K562 (cell line): Measurements from ENCODE around the gene CD96. TPM values are rescaled to one million over a fixed set of nuclear protein-coding genes. Genes with fewer than 3 reads are reported as not detected.

Experiments
- ATAC-seq: fragments of 200-7000 bp; cut with Tn5 transposase; 3 replicates; pipeline ENCODE4 v1.9.1; 2020; ENCODE audit warnings: moderate library complexity
- BruUV-seq: library from RNA; stranded (reverse); fragments of 400-500 nt; replicated peaks from 2 replicates; lab custom pipeline; 2021; lab: Mats Ljungman, UMichigan
- CTCF ChIA-PET: fragments of 300-600 bp; formaldehyde crosslinking; extraction: SDS; loops from one replicate; lab custom pipeline; 2021; ENCODE audit warnings: low intra/inter-chr PET ratio; lab: Yijun Ruan, JAX
- POLR2A ChIA-PET: fragments of 300-600, 350-650 bp; sonication (Branson Sonifier 250); formaldehyde crosslinking; extraction: SDS; loops from one replicate; lab custom pipeline; 2021; ENCODE audit warnings: antibody characterized with exemption, inconsistent platforms; lab: Yijun Ruan, JAX
- DNase-seq, 4 experiments: peaks; one replicate each; pipeline versions ENCODE4 v3.0.0 to v3.0.0-alpha.2; 2011 to 2018; ENCODE audit warnings: low spot score in 3 of 4, mixed read lengths in 3 of 4; ENCODE audit errors: extremely low read depth in 1 of 4
- FAIRE-seq: peaks from 2 replicates; lab custom pipeline; 2011; peaks lifted over from hg19 to GRCh38; lab: Jason Lieb, UNC
- H2AFZ ChIP-seq: 2 replicates; pipeline ENCODE4 v1.6.0; 2011; ENCODE audit warnings: low read depth, low read length, control low read depth, inconsistent platforms
- H3K27ac ChIP-seq: fragments of 200-600 bp; 3 replicates; pipeline ENCODE4 v1.8.0; 2011; ENCODE audit warnings: low read depth, mild to moderate bottlenecking, control low read depth, inconsistent platforms, low read length, moderate library complexity, mixed read lengths; ENCODE audit errors: extremely low read depth
- H3K27me3 ChIP-seq, 2 experiments: fragments of 300-600 bp in 1 of 2; 2 replicates in 1 of 2; 3 replicates in 1 of 2; pipeline versions ENCODE4 v1.6.0 to v1.8.0; 2011; ENCODE audit warnings: inconsistent platforms in 2 of 2, low read length in 2 of 2, mild to moderate bottlenecking in 1 of 2, mixed read lengths in 1 of 2, moderate library complexity in 1 of 2; ENCODE audit not compliant: control insufficient read depth in 2 of 2, insufficient read depth in 2 of 2
- H3K36me3 ChIP-seq: fragments of 300-600 bp; 3 replicates; pipeline ENCODE4 v1.8.0; 2011; ENCODE audit warnings: mild to moderate bottlenecking, low read length, inconsistent platforms; ENCODE audit not compliant: control insufficient read depth, insufficient read depth
- H3K4me1 ChIP-seq, 2 experiments: fragments of 200-600 bp in 1 of 2; replicated peaks in 1 of 2; 2 replicates in 1 of 2; 3 replicates in 1 of 2; pipeline versions ENCODE4 v1.5.1 to v1.8.0; 2011; ENCODE audit warnings: inconsistent platforms in 2 of 2, low read length in 2 of 2, mild to moderate bottlenecking in 1 of 2, mixed read lengths in 1 of 2, moderate library complexity in 1 of 2; ENCODE audit not compliant: control insufficient read depth in 2 of 2, insufficient read depth in 2 of 2
- H3K4me2 ChIP-seq: 2 replicates; pipeline ENCODE4 v1.6.1; 2011; ENCODE audit warnings: low read length, control low read depth, inconsistent platforms, mixed read lengths; ENCODE audit not compliant: insufficient read depth
- H3K4me3 ChIP-seq: fragments of 200-600 bp; sonication (generic), shearing (Covaris generic); 2 replicates; pipeline ENCODE4 v1.5.1; 2016; ENCODE audit warnings: control low read depth, inconsistent platforms
- H3K79me2 ChIP-seq: fragments of 200-600 bp; 3 replicates; pipeline ENCODE4 v1.8.0; 2011; ENCODE audit warnings: low read length, inconsistent platforms; ENCODE audit not compliant: control insufficient read depth, insufficient read depth
- H3K9ac ChIP-seq, 2 experiments: 2 replicates each; pipeline versions ENCODE4 v1.6.0 to v1.6.1; 2011; ENCODE audit warnings: low read depth in 2 of 2, low read length in 2 of 2, control low read depth in 1 of 2, inconsistent platforms in 1 of 2, mild to moderate bottlenecking in 1 of 2, mixed read lengths in 1 of 2; ENCODE audit not compliant: insufficient read depth in 1 of 2
- H3K9me1 ChIP-seq: one replicate; pipeline ENCODE4 v1.6.0; 2011; ENCODE audit warnings: inconsistent platforms, mild to moderate bottlenecking, low read length, moderate library complexity; ENCODE audit not compliant: control insufficient read depth, insufficient read depth
- H3K9me3 ChIP-seq: replicated peaks from 2 replicates; pipeline ENCODE4 v1.5.1; 2011; ENCODE audit warnings: low read depth, low read length, inconsistent platforms; ENCODE audit not compliant: control insufficient read depth, insufficient read depth
- H4K20me1 ChIP-seq: replicated peaks from 2 replicates; pipeline ENCODE4 v1.6.1; 2011; ENCODE audit warnings: low read length, inconsistent platforms, mixed read lengths; ENCODE audit not compliant: control insufficient read depth, insufficient read depth
- E2F6 ChIP-seq, 2 experiments: IDR thresholded peaks; 2 replicates each; pipeline ENCODE4 v1.6.1; 2011; ENCODE audit warnings: borderline replicate concordance in 1 of 2, control low read depth in 1 of 2, low read depth in 1 of 2, low read length in 1 of 2, mild to moderate bottlenecking in 1 of 2, mixed read lengths in 1 of 2, moderate library complexity in 1 of 2; ENCODE audit not compliant: insufficient read depth in 1 of 2, insufficient read length in 1 of 2, poor library complexity in 1 of 2, severe bottlenecking in 1 of 2; ENCODE audit errors: extremely low read depth in 1 of 2
- HCFC1 ChIP-seq: IDR thresholded peaks from 2 replicates; pipeline ENCODE4 v1.6.1; 2012; ENCODE audit warnings: low read depth, low read length, improper control_type of control experiment
- HNRNPLL ChIP-seq: fragments of 200-400 bp; formaldehyde crosslinking; IDR thresholded peaks from 2 replicates; pipeline ENCODE4 v1.6.1; 2017; ENCODE audit warnings: low read length, low read depth, mild to moderate bottlenecking; ENCODE audit not compliant: poor library complexity, severe bottlenecking
- IFI16 ChIP-seq: fragments of 250-450 bp; sonication (Bioruptor Pico); IDR thresholded peaks from 2 replicates; pipeline ENCODE4 v2.1.2; 2022; ENCODE audit warnings: mild to moderate bottlenecking, inconsistent platforms
- MTA3 ChIP-seq: fragments of 450-650 bp; formaldehyde crosslinking; IDR thresholded peaks from 2 replicates; pipeline ENCODE4 v1.6.1; 2017; ENCODE audit warnings: mild to moderate bottlenecking, borderline replicate concordance
- NFE2L1 ChIP-seq: fragments of 450-650 bp; IDR thresholded peaks from 2 replicates; pipeline ENCODE4 v1.6.1; 2016; ENCODE audit warnings: missing genetic modification characterization, low read depth, mild to moderate bottlenecking, missing compliant biosample characterization, moderate library complexity, borderline replicate concordance
- SMARCE1 ChIP-seq: fragments of 450-650 bp; IDR thresholded peaks from 2 replicates; pipeline ENCODE4 v1.7.1; 2016; ENCODE audit warnings: mild to moderate bottlenecking
- THRAP3 ChIP-seq: fragments of 450-650 bp; IDR thresholded peaks from 2 replicates; pipeline ENCODE4 v1.6.1; 2016; ENCODE audit warnings: mild to moderate bottlenecking, inconsistent platforms, borderline replicate concordance
- TSHZ1 ChIP-seq: fragments of 250-450 bp; sonication (Bioruptor Pico); IDR thresholded peaks from 2 replicates; pipeline ENCODE4 v1.4.0; 2020; ENCODE audit warnings: mild to moderate bottlenecking, moderate library complexity
- XRCC3 ChIP-seq: fragments of 450-650 bp; IDR thresholded peaks from 2 replicates; pipeline ENCODE4 v1.6.1; 2017; ENCODE audit warnings: mild to moderate bottlenecking, moderate library complexity
- ZBTB8A ChIP-seq: fragments of 450-650 bp; IDR thresholded peaks from 2 replicates; pipeline ENCODE4 v1.6.1; 2018; ENCODE audit warnings: mild to moderate bottlenecking, moderate library complexity; ENCODE audit not compliant: partially characterized antibody
- ZNF212 ChIP-seq: fragments of 450-650 bp; formaldehyde crosslinking; IDR thresholded peaks from 2 replicates; pipeline ENCODE4 v1.4.0; 2020; ENCODE audit warnings: mild to moderate bottlenecking
- ZNF395 ChIP-seq: fragments of 200-800 bp; sonication (Bioruptor generic); IDR thresholded peaks from 2 replicates; pipeline ENCODE4 v1.6.1; 2017; ENCODE audit warnings: missing genetic modification characterization, missing compliant biosample characterization
- ZNF79 ChIP-seq: fragments of 250-450 bp; sonication (Bioruptor Pico); IDR thresholded peaks from 2 replicates; pipeline ENCODE4 v1.4.0; 2020; ENCODE audit warnings: low read depth, mild to moderate bottlenecking, moderate library complexity
- WGBS: fragments of 100-300 bp; shearing (Covaris generic); methylation state at CpG from one replicate; pipeline ENCODE4 v1.1.6; 2016; ENCODE audit warnings: low coverage, mixed read lengths; ENCODE audit not compliant: insufficient coverage; ENCODE audit errors: missing lambda C conversion rate; 5-methylcytosine and 5-hydroxymethylcytosine counted together
- in situ Hi-C: fragments of 300-500 bp; cut with MboI; formaldehyde crosslinking; loops from 4 replicates; pipeline ENCODE4 v1.15.0; 2018; ENCODE audit warnings: inconsistent platforms, mixed read lengths
- intact Hi-C: fragments of 100-400 bp; cut with micrococcal nuclease; formaldehyde crosslinking; loops from 2 replicates; pipeline ENCODE4 v1.14.2; 2022
- polyA plus RNA-seq, 8 experiments: library from polyadenylated mRNA; depleted of rRNA in 4 of 8; stranded (reverse) in 5 of 8; unstranded in 3 of 8; fragments of >200 nt; fragmentation: Nextera tagmentation in 2 of 8; fragmentation: Illumina TruSeq in 1 of 8; extraction: Ambion mirVana in 2 of 8; extraction: Trizol in 1 of 8; gene quantifications; 2 replicates each; pipeline versions ENCODE4 v1.2.1 to v1.2.3, GENCODE V29; 2011 to 2014; ENCODE audit warnings: inconsistent platforms in 1 of 8, missing spikeins in 1 of 8
- total RNA-seq, 7 experiments: library from RNA; depleted of rRNA in 6 of 7; stranded (reverse); fragments of >200 nt in 6 of 7; fragmentation: Illumina TruSeq in 2 of 7; extraction: Trizol in 2 of 7; gene quantifications; 2 replicates each; pipeline versions ENCODE4 v1.2.1 to v1.2.3, GENCODE V29; 2011 to 2021; ENCODE audit warnings: low replicate concordance in 1 of 7
- TF ChIP-seq, protein P1 (sequence below): sonication (generic); formaldehyde crosslinking; IDR thresholded peaks from 2 replicates; pipeline ENCODE4 v1.8.1; 2022; ENCODE audit warnings: missing genetic modification reagents

Gene CD96
- total and polyA plus RNA-seq, 9 of the 15 experiments (the other 6 are each of a cell fraction or from before 2014, with no cell fraction given), result 0.32 to 5.7 (median 1.2) TPM

- FAIRE-seq, result no peak
- H2AFZ ChIP-seq, result no peak overlapping the region
Measured at GRCh38 chr3:111675846-111676210, 133.8 kb downstream of the CD96 start.

More at GRCh38 chr3:111675846-111676210, 133.8 kb downstream of the CD96 start:
- Histone ChIP-seq H3K9me1 (no peaks in the 10 kb centered on the region), H3K27me3 (peaks cover 0 to 6% of the 10 kb centered on the region in 2 experiments; a peak in 1 of 5 replicates), H3K36me3 (no peaks in the 10 kb centered on the region), H3K79me2 (no peaks in the 10 kb centered on the region), H3K4me1 (peaks cover 0 to 6% of the 10 kb centered on the region in 2 experiments; a peak in 3 of 5 replicates), H3K4me3 (no peak overlapping the region), H4K20me1 (no peaks in the 10 kb centered on the region), H3K9me3 (no peaks in the 10 kb centered on the region), H3K4me2 (no peak overlapping the region), H3K27ac (no peak overlapping the region), H3K9ac (no peak overlapping the region)
- no peak for TF ChIP-seq ZBTB8A
- TF ChIP-seq HCFC1, result no peak
- no peak for TF ChIP-seq XRCC3
- TF ChIP-seq ZNF79, result no peak
- TF ChIP-seq HNRNPLL, result no peak
- no peak for TF ChIP-seq NFE2L1 (tag)
- TF ChIP-seq IFI16, result no peak
- TF ChIP-seq TSHZ1, result no peak
- no peak for TF ChIP-seq MTA3
- TF ChIP-seq, protein P1, sequence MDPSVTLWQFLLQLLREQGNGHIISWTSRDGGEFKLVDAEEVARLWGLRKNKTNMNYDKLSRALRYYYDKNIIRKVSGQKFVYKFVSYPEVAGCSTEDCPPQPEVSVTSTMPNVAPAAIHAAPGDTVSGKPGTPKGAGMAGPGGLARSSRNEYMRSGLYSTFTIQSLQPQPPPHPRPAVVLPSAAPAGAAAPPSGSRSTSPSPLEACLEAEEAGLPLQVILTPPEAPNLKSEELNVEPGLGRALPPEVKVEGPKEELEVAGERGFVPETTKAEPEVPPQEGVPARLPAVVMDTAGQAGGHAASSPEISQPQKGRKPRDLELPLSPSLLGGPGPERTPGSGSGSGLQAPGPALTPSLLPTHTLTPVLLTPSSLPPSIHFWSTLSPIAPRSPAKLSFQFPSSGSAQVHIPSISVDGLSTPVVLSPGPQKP (CRISPR knock-in tag), result no peak
- no peak for TF ChIP-seq ZNF212 (CRISPR knock-in tag)
- no peak for TF ChIP-seq THRAP3
- TF ChIP-seq E2F6 (IDR thresholded peaks at IDR 0.05; ENCODE audit: borderline replicate concordance in 1 of 2, extremely low read depth in 1 of 2, insufficient read depth in 1 of 2, insufficient read length in 1 of 2, low read depth in 1 of 2, low read length in 1 of 2, poor library complexity in 1 of 2, severe bottlenecking in 1 of 2), result no peak
- TF ChIP-seq SMARCE1, result no peak
- no peak for TF ChIP-seq ZNF395 (CRISPR knock-in tag)
- WGBS, result 0% methylated on average over 1 of the region's 1 CpG
- ATAC-seq (no peak), DNase-seq (no peak)
- CTCF ChIA-PET, result no interaction called here
- POLR2A ChIA-PET, result no interaction called here
- intact Hi-C loops (no loop called here), in situ Hi-C loops (no loop called here)
- BruUV-seq, result no TSS peak
